Stimulated activated CD8-positive, alpha-beta memory T cell treated with anti-CD3 and anti-CD28 coated beads, Interleukin-2, amount 100 ng/mL, for 48 hours (primary cell): Measurements from ENCODE around the gene PHACTR1.

Experiments used
- DNase-seq, 2 donors: peaks; one replicate each; pipeline ENCODE4 v3.0.0-alpha.2; 2020; ENCODE audit warnings: low read depth in 2 of 2

Gene PHACTR1

DNA sequence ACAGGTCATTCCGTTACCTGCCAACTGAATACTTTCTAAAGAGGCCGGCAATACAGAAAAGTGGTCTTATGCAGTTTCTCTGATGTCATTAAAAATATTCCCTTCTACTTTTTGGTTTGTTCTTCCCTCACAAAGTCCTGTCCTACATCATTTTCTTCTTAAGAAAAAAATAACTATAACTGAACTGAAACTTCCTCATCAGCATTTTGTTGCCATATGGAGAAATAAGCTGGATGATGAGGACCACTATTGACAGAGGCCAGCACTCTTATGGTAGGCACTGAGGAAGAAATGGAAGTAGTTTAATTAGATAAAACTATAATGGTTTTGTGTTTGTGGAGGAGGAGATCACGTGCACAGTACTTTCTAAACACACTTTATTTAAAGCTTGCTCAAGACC is 274.9 kb downstream of the PHACTR1 start:
- no peak for DNase-seq

DNA sequence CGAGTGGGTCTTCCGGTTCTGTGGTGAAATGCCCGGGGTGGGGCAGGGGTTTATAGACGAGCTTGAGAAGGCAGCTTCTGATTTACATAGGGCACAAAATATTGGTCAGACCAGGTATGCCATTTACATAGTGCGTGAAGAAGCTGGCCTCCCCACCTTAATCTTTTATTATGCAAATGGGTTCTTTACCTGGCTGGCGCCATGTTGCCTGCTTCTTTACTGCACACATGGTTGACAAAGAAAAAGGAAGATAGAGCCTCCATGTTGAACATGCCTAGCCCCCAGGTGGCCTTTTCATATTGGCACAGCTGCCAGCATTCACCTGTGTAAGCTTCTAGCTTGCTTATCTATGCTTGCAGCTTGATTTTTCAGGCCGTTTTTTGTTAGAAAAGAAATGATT is 276.2 kb downstream of the PHACTR1 start:
- DNase-seq: no peak

DNA sequence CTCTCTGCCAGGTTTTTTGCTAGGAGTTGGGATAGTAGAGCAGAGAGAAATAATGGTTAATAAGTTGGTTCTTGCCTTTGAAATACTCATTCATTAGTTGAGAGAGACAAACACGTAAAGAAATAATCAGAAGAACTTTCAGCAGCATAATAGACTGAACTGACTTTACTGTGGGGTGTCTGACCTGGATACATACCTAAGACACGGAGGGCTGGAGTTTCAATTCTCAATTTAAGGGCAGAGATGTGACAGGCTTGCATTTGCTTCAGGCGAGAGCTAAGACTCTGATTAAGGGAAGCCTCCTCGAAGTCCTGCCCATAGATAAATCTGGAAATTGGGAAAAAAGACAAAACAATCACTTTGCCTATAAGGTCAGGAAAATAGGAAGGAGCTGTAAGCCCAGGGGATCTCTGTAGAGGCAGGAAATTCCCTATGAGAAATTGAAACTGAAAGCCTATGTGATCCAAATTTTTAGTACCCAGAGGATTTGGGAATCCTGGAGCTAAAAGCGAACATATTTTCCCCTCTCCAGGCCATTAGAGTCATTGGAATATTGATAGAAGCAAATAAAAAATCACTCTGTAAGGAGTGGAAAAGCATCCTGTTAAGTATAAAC is 276.8 kb downstream of the PHACTR1 start:
- DNase-seq: no peak

DNA sequence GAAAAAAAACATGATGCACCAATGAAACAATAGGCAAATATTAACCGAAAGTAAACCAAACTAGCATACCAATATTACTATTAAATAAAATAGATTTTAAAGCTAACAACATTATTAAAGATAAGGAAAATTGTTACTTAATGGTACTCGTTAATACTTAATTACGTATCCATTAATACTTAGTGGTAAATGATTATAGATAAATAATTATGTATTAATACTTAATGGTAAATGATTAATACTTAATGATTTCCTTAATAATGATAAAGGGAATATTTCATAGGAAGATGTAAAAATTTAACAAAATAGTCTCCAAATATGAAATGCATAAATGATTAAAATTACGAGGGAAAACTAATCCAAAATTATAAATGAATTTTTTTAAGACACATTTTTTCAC is 278.9 kb downstream of the PHACTR1 start:
- DNase-seq: no peak

DNA sequence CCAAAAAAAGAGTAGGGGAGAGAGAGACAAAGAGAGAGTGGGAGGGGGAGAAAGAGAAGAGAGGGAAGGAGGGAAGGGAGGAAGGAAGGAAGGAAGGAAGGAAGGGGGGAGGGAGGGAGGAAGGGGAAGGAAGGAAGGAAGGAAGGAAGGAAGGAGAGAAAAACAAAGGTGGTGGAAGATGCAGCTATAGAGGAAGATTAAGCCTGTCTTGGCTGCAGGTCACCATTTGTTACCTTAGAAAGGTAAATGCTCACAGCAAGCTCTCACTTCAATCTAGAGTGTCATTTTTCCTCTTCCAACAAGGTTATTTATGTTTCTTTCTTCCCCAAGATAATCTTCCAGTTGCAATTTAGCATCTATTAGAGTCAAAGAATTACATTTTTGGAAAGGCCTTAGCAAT is 284.0 kb downstream of the PHACTR1 start:
- no peak for DNase-seq

DNA sequence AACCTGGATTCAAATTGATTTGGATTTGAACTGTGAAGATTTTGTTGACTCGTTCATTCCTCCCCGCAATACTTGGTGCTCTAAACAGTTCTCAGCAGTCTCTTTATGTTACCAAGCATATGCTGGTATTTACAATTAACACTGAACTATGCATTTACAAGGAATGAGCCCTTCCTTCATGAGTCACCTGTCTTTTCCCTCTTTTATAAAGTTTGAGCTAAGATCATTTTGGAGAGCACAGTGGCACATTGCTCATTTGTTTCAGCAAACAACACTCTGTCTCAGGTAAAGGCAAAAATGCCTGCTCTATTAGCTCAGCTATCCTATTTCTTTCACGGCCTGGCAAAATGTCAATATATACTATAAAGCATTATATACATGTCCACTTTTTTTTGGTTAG is 285.4 kb downstream of the PHACTR1 start:
- no peak for DNase-seq

DNA sequence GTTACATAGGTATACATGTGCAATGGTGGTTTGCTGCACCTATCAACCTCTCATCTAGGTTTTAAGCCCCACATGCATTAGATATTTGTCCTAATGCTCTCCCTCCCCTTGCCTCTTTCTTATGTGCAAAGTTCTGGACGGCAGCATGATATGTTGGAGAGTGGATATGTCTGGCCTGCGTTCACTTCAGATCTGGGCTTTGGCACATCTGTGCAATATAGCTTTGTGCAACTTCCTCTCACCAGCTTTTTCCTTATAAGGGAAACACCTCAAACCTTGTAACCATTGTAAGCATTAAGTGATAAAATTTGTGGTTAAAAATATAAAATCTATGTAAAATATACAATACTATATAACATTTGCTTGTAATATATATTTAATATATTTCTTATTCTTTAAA is 288.0 kb downstream of the PHACTR1 start:
- DNase-seq: no peak

DNA sequence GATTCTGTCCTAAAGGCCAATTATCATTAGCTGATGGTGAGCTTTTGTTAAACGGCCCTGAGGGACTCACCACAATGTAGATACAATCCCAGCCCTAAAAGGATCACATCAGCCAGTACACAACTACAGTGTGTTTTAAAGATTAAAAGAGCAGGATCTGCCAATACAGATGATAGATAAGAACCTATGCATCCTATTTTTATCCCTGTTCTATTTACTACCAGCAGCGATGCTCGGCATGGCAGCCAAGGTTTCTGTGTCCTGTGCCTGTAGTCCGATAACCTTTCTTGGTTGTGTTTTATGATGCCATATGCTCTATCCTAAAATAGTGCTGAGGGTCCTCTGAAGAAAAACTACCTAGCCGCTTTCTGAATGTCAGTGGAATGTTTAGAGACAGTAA is 289.4 kb downstream of the PHACTR1 start:
- DNase-seq: no peak

DNA sequence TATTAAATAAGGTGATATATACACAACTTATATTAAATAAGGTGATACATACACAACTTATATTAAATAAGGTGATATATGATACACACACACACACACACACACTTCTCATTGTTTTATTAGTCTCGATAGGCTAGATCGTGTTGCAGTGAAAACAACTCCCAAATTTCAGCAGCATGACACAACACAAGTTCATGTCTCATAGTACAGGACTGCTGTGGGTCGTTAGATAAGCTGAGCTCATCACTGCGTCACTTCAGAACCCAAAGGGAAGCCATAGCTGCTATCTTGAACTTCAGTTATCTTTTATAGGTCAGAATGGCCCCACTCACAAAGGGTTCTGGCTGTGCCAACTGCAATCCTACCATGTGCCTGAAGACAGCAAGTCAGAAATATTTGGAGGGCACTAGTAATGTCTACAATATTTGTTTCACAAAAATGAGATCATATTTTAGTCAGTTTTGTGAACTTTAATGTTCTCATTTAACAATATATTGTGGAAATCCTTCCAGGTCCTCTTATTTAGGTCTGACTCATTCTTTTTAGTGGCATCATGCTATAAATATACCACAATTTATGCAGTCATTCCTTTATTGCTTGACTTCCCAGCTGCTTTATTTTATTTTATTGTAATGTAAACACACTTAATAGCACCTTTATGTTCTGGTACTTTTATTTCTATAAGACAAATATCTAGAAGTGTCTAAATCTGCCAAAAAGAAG is 290.2 kb downstream of the PHACTR1 start:
- DNase-seq: no peak

DNA sequence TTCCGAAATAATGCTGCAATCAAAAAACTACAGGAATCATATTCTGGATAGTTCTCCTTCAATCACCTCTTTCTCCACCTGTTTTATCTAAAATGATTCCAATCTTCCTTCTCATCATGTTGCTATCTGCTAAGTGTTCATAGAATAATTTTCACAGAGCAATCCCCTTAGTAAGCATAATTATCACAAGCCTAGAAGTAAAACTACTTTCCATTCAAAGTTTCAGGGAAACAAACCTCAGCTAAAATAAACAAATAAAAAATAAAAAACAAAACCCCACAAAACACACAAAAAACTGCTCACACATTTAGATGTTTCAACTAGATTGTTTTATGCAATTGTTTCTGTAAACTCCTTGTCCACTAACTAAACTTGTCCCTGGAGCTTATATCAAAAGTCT is 291.2 kb downstream of the PHACTR1 start:
- no peak for DNase-seq

DNA sequence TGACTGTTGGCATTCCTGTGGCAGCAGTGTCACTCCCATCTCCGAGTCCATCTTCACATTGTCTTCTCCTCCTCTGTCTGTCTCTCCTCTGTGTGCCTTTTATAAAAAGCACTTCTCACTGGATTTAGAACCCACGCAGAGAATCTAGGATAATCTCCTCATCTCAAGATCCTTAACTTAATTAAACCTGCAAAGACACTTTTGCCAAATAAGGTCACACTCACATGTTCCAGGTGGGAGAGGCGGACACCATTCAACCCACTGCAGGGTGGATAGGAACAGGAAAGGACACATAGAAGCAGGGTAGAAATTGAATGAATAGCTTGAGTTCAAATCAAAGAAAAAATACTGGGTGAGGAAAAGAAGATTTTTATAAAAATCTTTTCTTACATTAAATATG is 292.5 kb downstream of the PHACTR1 start:
- DNase-seq: no peak

DNA sequence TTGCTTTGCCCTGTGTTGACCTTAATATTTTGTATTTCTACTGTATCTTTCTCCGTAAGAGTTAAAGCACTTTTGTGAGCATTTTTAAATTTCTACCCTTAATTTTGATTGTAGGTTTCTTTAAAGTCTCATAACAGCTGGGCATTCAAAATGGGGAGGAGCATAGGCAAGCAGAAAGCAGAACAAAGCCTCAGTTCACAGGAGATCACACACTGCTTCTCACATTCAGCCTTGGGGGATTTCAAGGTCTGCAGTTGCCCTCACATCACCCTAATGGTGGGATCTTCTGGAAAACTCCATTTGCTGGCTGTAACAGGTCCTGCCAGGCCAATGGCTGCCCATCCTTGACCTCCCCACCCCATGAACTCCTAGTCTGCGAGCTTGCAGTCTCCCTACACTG is 292.9 kb downstream of the PHACTR1 start:
- no peak for DNase-seq

DNA sequence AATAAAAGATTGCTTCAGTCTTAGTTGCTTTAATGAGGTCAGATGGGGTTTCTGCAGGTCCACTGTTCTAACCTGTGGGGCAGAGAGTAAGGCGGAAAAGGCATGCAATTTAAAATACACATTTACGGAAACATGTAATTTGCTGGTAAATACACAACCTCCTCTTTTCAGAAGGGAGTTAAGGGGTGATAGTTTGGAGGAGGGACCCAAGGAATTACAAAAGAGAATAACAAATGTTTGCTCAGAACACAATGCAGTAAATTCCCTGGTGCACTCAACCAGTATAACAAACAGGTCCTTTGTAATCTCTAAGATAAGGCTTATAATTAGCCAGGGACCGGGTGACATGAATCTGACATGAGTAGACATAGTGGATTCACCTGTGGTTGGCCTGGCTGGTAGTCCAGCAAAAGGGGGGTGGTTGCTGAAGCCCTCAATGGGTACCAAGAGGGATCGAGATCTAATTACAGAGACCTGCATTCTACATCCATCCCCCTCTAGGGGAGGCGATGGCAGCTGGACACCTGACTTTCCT is 295.1 kb downstream of the PHACTR1 start:
- no peak for DNase-seq

DNA sequence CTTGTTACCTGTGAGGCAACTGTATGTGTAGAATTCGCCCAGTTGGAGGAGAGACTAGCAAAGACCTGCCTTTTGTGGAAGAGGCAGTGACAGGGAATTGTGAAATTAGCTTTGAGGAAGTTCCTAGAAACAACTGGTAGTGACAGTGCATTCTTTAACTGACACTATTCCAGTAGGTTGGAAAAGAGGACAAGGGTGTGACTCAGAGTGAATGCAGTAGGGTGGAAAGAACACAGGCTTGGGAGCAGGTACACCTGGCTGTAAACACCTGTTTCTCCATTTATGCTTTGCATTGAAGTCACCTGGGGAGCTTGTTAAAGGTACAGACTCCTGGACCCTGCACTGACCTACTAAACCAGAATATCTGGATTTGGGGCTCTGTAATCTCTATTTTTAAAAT is 295.7 kb downstream of the PHACTR1 start:
- DNase-seq: no peak

DNA sequence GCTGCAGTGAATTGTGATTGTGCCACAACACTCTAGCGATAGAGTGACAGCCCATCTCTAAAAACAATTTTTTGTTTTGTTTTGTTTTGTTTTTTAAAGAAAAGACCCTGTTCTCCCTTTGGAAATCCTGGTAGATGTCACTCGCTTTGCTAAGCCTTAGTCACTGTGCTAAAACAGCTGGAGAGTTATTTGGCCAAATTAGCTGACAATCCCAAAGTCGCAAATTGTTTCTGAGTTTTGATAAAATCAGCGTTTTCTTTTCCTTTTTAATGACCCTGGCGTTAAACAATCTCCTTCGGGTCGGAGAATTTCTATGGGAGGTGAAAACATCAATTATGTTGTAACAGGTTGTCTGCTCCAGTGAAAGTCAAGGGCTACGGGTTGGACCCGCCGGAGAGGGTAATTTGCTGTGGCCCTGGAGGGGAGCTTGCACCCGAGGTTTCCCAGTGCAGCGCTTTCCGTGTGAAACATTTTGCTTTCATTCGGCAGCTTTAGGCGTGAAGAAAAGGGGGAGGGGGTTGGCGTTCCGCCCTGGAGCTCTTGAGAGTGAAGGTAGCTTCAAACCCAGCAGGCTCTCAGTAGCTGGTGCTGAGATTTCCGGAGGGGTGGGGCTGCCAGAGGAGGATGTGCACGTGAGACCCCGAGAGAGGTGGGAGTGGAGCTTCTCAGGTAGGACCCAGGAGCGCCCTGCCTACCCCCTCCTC is 296.6 kb downstream of the PHACTR1 start:
- no peak for DNase-seq

DNA sequence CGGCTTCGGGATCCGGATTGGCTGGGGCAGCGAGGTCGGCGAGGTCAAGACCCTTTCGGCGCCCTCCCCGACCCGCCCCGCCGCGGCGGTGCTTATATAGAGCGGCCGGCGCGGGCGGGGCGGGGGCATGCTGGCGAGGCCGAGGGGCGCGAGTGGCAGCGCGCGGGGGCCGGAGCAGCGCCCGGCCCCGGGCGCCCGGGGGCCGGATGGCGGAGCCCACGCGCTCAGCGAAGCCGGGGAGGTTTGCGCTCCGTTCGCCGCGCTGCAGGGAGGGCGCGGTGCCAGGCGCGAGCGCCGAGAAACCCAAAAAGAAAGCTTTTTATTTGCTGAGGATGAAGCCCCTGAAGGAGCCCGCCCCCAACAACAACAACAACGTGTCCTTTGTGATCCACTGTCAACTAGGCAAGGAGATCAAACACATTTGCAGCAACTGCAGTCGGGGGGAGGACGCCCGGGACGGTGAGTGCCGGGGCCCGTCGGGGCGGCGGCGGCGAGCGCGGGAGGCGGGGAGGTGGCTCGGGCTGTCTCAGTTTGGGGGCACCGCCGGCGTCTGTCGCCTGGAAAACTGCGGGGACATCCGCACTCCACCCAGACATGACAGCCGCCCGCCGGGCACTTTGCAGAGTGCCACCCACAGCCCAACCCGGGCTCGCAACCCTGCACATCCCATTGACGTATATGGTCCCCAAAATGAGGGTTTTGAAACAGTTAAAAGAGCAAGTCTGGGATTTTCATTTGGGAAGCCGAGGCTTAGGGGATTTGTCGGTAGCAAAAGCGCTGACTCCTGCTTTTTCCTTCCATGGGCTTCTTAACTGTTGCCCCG is 297.3 kb downstream of the PHACTR1 start:
- no peak for DNase-seq

DNA sequence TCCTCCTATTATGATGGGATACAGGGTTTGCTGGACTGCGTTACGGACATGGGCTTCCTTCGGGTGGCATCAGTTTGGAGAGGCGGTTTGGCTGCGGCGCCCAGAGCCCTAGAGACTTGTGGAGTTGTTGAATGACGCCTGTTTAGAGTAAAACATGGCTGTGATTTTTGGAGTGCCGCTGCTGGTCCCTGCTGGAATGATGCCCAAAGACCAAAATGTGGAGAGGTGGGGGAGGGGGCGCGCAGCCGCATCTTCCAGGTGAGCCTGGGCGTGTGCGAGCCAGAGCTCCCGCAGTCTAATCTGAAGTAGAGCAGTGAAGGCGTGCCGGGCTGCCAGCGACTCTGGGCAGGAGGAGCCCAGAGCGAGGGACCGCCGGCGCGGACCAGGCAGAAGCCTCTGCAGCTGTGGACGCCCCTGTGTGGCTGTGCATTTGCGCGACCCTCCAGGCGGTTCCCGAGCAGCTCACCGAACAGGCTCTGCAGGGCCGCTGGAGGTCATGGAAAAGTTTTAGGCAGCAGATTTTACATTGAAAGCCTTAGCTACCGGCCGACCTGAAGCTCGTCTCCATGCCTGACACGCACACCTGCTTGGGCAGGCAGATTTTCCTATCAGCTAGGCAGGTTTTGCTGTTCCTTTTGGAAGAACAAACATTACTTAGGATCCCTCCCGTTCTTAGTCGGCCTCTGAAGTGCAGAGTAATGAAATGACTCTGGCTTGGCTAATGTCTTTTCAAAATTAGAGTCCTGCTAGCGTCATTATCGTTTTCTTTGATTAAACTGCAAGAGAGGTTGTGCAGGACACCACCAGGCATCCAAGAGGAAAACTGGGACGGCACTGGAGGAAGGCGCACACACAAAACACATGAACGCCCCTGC is 298.2 kb downstream of the PHACTR1 start:
- DNase-seq: no peak

DNA sequence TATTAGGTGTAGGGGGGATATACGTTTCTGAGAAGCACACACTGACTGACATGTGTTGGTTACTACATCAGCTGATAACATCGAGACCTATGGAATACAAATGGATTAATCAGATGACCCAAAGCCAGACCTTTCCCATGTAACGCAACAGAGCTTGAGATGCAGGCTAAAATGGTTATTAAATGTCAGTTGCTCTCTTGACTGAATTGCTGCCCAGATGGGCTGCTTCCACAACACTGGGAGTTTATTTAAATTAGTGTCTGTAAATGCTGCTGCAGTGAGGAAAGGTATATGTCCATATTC is 298.8 kb downstream of the PHACTR1 start:
- DNase-seq: no peak

DNA sequence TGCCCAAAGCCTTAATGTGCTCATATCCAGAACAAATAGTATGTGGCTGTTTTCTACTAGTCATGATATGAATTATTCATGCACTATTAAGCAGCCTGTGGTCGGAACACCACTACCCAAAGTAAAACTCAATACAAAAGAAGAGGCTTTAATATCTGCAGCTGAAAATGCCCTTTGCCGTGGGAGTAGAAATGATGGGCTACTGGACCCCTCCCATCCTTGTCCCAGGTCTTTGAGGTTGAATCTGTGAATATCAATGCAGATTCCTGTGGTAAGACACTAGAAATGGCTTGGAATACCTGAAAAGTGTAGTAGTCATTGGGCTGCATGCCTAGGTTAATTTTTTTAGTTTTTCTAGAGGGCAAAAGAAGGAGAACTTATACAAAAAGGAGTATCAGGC is 308.0 kb downstream of the PHACTR1 start:
- DNase-seq: no peak

DNA sequence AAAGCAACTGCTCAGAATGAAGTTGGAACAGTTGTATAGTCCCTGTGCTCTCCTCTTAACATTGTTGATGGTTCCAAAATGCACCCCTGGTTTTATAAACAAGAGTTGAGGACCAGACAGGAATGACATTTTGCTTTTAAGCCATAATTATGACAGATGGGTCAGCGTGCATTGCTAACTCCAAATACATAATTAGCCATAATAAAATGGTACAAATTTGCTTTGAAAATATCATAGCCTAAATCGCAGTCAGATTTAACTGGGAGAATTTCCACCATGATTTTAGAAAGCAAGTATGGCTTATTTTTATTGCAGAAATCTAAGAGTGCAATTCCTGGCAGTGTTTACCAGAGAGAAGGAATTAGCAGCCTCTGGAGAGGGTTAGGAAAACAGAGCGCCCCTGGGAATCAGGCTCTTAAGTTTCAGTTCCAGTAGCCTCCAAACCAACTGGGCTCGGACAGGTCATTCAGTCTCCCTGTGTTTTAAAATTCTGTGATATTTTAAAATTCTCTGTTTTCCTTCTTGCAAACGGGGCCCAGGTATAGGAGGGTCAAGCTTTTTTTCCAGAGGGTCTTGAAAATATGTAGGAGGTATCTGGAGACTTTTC is 309.4 kb downstream of the PHACTR1 start:
- DNase-seq: no peak

DNA sequence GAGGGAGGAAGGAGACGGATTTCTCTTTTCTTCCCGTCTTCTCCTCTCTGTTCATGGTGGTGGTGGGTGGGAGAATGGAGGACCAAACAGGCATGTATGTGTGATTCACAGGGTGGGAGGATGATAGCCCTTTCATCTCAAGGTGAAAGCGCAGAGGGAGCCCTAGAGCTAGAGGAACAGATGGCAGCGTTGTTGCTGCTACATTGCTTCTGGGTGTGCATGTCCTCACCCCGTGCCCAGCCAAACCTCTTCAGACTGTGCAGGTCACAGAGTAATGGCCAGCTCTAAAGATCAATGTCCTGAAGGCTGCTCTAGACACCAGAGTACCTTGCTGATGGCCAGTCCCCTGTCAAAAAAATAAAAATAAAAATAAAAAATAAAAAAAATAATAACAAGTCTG is 310.0 kb downstream of the PHACTR1 start:
- DNase-seq: no peak
